NCI-H2196 (cell line): ENCODE measurements around the gene PPP2R2C.

Experiments used
- DNase-seq: peaks from one replicate; lab custom pipeline; 2025; ENCODE audit not compliant: unreplicated experiment; lab: John Stamatoyannopoulos, UW

PPP2R2C gene

GRCh38 chr4:6426571-6427438 is 45.6 kb downstream of the PPP2R2C start:
- DNase-seq = no peak

GRCh38 chr4:6425911-6426310 is 46.5 kb downstream of the PPP2R2C start:
- no peak for DNase-seq

DNA sequence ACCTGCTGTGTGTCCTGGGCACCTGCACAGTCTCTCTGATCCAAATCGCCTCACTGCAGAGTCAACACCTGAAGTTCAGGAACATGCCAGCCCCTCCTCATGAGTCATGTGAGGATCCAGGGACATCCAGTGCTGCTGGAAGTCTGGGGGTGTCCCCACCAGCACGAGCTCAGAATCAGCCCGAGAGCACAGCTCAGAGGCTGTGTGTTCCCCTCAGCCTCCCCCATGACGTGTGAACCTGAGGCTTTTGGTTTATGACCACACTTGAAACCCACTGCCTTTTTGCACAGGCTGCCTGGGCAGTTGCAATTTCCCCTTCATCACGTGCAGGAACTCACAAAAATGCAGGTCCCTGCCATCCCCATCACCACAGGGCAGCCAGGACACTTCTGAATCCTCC is 47.1 kb downstream of the PPP2R2C start:
- DNase-seq = no peak

DNA sequence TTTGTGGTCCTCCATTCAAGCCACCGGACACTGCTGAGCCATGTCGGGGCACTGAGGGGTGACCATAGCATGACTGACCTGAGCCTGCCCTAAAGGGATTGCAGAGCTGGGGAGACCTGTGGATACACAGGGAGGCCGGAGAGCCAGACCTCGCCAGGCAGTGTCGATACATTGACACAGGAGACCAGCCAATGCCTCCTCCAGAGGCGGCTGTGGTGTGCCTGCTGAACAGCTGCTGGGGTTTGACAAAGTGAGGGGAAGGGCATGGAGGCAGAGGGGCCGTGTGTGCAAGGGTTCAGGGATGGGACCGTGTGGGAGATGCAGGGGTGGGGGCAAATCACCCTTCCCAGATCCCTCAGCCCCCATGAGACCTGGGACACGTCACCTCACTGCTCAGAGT is 48.0 kb downstream of the PPP2R2C start:
- DNase-seq = no peak

GRCh38 chr4:6423575-6423974 is 48.8 kb downstream of the PPP2R2C start:
- DNase-seq = no peak

GRCh38 chr4:6422866-6423265 is 49.5 kb downstream of the PPP2R2C start:
- no peak for DNase-seq

- DNase-seq = no peak
Observed at GRCh38 chr4:6422105-6422504, 50.3 kb downstream of the PPP2R2C start.

- DNase-seq = no peak
Observed at GRCh38 chr4:6421397-6421796, 51.0 kb downstream of the PPP2R2C start.

DNA sequence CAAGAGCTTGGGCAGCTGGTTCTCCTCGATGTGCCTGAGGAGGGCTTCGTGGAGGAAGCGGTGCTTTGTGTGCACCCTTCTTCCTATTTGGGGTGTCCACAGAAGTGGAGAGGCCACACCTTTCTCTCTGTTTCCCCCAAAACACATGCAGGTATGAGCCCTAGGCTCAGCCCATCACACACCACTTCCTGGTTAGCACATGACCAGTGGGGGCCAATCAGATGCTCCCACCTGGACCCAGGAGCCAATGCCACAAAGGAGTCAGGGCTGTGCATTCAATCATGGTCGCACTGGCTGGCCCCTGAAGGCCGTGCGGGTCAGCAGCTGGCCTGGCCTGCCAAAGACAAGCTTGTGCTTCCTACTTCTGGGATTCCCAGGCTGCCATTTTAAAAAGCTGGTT is 51.4 kb downstream of the PPP2R2C start:
- no peak for DNase-seq

DNA sequence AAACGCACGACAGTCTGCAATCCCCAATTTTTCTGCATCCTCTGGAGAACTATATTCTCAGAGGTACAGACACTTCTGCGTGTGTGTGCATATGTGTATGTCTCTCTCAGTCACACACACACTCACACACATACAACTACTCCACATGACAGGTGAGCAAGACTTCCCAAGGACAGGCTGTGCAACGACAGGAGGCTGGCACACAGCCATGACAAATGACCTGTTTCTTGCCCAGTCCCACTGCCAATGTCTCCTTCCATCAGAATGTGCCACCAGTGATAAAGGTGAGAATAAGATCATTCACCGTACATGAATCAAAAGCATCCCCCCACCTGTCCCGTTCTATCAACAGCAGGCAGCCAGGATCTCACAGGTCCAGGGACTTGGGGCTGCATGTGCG is 52.4 kb downstream of the PPP2R2C start:
- DNase-seq = no peak

GRCh38 chr4:6419452-6420028 is 52.9 kb downstream of the PPP2R2C start:
- DNase-seq = no peak

DNA sequence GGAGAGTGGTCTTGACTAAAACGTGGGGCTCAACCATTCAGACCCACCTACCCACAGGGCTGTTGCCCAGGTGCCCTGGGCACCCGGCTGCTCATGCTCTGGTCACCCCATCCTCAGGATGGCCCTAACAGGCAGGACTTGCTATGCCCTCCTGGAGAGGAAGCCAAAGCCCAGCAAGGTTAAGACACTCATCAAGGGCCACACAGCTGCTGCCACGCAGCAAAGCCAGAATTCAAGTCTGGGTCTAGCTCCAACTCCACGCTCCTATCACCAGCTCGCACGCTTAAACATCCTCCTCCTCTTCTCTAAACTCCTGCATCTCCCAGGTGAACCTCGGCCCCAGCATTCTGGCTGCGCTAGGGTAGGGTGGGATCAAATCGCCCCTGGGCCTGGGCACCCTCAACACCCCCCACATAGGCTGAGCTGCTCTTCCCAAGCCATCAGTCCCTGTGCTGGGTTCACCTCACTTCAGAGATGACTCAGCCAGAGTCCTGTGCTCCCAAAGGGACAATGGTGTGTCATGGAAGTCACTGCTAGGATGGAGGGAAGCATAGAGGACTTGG is 54.1 kb downstream of the PPP2R2C start:
- DNase-seq = no peak

DNA sequence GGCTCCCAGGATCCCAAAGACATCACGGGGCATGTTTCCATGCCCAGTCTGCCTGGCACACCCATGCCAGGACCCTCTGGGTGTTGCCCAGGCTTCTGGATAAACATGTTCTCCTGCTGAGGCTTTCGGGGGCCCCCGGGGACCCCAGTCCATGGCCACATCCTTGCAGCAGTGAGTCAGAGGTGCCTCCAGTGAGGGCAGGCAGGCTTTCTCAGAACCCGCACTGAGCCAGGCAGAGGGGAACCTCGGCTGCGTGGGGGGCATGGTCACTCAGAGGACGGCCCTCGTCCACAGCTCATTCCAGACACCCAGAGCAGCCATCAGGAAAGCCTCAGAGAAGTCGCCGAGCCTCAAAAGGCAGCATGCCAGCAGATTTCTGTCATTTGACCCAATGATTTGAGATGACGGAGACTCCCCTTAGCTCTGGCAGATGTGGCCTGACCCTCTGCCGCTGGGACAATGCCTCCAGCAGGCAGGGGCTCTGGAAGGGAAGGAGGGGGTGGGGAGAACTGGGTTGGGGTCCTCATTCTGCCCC is 54.8 kb downstream of the PPP2R2C start:
- DNase-seq = no peak

GRCh38 chr4:6416518-6417286 is 55.7 kb downstream of the PPP2R2C start:
- no peak for DNase-seq

DNA sequence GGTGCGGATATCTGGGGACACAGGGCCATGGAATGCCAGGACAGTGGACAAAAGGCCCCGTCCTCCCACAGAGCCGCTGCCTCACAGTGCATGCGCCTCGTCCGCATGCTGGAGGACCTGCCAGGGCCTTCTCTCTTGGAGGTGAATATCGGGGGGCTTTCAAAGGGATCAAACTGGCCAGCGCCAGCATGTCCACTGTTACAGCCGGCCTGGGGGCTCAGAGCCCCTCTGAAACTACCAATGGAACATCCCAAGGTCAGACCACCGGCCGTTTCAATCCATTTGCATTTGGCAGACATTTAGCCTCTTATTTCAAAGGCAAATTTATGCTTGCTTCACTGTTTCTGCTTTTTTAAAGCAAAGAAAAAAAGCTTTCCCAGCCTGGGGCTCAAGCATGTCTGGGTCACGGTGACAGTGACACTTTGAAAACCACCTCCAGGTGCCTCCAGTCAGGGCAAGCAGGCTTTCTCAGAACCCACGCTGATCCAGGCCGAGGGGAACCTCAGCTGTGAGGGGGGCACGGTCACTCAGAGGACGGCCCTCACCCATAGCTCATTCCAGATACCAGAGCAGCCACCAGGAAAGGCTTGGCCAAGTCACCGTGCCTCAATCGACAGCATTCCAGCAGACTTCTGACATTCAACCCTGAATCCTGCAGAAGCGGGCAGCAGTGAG is 57.2 kb downstream of the PPP2R2C start:
- DNase-seq = no peak

- DNase-seq = no peak
Observed at GRCh38 chr4:6414578-6414977, 57.8 kb downstream of the PPP2R2C start.

DNA sequence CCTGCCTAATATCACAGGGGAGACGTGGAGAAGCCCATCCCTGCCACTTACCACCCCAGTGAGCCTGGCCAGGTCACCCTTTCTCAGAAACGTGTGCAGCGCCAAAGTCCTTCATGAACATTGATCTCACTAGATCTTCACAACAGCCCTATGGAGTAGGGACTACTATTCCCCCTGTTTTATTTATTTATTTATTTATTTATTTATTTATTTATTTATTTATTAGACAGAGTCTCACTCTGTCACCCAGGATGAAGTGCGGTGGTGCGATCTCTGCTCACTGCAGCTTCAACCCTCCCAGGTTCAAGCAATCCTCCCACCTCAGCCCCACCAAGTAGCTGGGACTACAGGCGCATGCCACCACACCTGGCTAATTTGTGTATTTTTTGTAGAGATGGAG is 61.8 kb downstream of the PPP2R2C start:
- no peak for DNase-seq

DNA sequence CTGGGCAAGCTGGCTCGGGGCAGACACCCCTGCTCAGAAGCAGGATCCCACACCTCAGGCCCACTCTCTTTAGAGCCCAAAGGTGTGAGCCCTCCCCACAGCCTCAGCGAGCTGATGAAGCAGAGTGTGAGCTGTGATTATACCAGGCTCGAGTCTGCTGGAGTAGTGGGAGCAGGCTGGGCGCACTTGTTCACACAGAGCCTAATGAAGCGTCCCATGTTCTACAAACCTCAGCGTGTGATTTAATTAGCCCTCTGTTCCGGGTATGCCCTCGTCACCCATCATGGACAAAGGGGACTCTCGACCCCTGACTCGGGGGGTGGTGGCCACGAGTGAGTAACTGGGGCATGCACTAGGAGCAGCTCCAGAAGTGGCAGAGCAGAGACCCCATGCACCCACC is 62.3 kb downstream of the PPP2R2C start:
- no peak for DNase-seq

DNA sequence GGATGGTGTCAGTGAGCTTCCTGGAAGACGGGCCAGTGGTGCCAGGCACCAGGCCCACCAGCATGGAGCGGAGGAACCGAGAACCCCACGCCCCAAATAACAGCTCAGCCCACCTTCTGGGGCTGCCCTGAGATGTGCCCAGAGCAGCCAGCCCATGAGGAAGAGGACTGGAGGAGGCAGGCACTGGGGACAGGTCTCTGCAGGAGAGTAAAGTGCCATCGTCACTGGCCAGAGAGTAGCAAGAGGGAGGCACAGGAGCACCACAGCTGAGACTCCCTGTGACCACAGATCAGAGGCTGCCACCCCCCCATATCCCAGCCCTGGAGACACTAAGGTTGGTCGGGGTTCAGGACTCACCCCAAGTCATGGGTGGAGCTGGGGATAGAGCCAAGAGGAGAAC is 63.0 kb downstream of the PPP2R2C start:
- no peak for DNase-seq

DNA sequence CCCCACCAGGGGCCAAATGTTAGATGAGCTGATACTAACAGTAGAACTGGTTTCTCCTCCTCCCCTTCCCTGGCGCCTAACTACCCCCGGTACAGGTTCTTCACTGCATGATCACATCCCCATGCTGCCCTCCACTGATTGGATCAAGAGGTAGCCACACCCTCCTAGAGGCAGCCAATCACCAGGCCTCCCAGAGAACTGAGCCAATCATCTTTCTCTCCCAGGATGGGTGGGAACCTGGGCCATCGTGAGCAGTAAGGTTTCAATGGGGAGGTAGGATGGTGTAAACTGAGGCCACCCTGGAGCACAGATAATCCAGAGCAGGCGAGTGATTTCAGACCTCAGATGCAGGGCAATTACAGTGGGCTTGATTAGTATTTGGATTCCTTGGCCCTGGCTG is 64.2 kb downstream of the PPP2R2C start:
- DNase-seq = no peak

GRCh38 chr4:6405397-6405706 is 67.1 kb downstream of the PPP2R2C start:
- DNase-seq = no peak
